ENCODE results near the gene GRK5. TPM values are rescaled to one million over a fixed set of nuclear protein-coding genes. Genes with fewer than 3 reads are reported as not detected.
A peak's percentile ranks its signal among the peaks of the same experiment; 100 is the strongest.

Gene GRK5
- total and polyA plus RNA-seq, 2 experiments from 2014 or later = 5.2 to 13.7 TPM

DNA sequence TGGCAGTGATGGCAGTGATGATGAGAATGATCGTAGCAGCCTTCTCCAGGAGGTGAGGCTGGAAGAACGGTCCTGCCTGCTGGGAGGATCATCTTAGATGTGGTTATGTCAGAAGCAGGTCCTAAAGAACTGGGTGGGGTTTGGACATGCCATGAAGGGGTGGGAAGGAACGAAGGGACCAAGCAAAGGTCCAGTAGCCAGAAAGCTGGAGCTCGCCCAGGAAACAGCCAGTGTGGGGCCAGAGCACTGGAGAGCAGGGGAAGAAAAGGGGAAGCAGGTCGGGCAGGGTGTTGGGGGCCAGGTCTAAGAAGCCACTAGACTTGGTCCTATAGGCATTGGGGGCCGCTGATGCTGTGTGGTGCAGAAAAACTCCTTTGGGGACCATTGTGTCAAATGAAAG lies 207.8 kb downstream of the GRK5 start:
- Histone ChIP-seq H3K36me3 (ENCODE audit: low read depth) (no peaks in the 10 kb centered on the region), H3K27me3 (replicated peaks; ENCODE audit: insufficient read depth) (no peaks in the 10 kb centered on the region), H3K4me1 (ENCODE audit: insufficient read depth) (peaks cover 6% of the 10 kb centered on the region; the same call in 1 of the 2 replicates), H3K9me3 (ENCODE audit: low read depth) (no peaks in the 10 kb centered on the region), H3K9ac (no peak overlapping the region), H3K4me2 (ENCODE audit: unreplicated experiment) (no peak overlapping the region), H3K79me2 (ENCODE audit: insufficient read depth) (no peaks in the 10 kb centered on the region), H4K20me1 (ENCODE audit: insufficient read depth) (no peaks in the 10 kb centered on the region), H2AFZ (no peak overlapping the region), H3K4me3 (no peak overlapping the region), H3F3A (ENCODE audit: insufficient read depth) (no peaks in the 10 kb centered on the region), H3K27ac (no peak overlapping the region), H3K9me2 (ENCODE audit: insufficient read depth) (no peaks in the 10 kb centered on the region)
- 90 to 93% methylated on average over 6 of the region's 6 CpGs for WGBS, 2 experiments (ENCODE audit: low coverage in 1 of 2, low lambda C conversion rate in 2 of 2, missing lambda C conversion rate in 2 of 2)
- no peak for DNase-seq
- TF ChIP-seq EZH2phosphoT487 (IDR thresholded peaks at IDR 0.05; ENCODE audit: insufficient read depth, low read depth) (no peak), EZH2 (IDR thresholded peaks at IDR 0.05; ENCODE audit: insufficient read depth, poor library complexity, severe bottlenecking) (no peak)
- in situ Hi-C loops (cut with MboI) = no loop called here

GRCh38 chr10:119415536-119416503 lies 208.4 kb downstream of the GRK5 start:
- no peak for TF ChIP-seq EZH2 (IDR thresholded peaks at IDR 0.05; ENCODE audit: insufficient read depth, poor library complexity, severe bottlenecking)
- H3F3A ChIP-seq (ENCODE audit: insufficient read depth) = no peaks in the 10 kb centered on the region
- H3K4me2 ChIP-seq (ENCODE audit: unreplicated experiment) = no peak overlapping the region
- DNase-seq = no peak
- H3K27ac ChIP-seq = no peak overlapping the region
- no peaks in the 10 kb centered on the region for H3K27me3 ChIP-seq (replicated peaks; ENCODE audit: insufficient read depth)
- H3K4me1 ChIP-seq (ENCODE audit: insufficient read depth) = peaks cover 6% of the 10 kb centered on the region; the same call in 1 of the 2 replicates
- no peaks in the 10 kb centered on the region for H3K9me2 ChIP-seq (ENCODE audit: insufficient read depth)
- 90 to 95% methylated on average over 20 to 21 of the region's 21 CpGs for WGBS, 2 experiments (ENCODE audit: low coverage in 1 of 2, low lambda C conversion rate in 2 of 2, missing lambda C conversion rate in 2 of 2)
- in situ Hi-C loops (cut with MboI) = no loop called here
- H3K9ac ChIP-seq = no peak overlapping the region
- H2AFZ ChIP-seq = no peak overlapping the region
- no peak overlapping the region for H3K4me3 ChIP-seq
- no peaks in the 10 kb centered on the region for H4K20me1 ChIP-seq (ENCODE audit: insufficient read depth)
- H3K9me3 ChIP-seq (ENCODE audit: low read depth) = no peaks in the 10 kb centered on the region
- H3K79me2 ChIP-seq (ENCODE audit: insufficient read depth) = no peaks in the 10 kb centered on the region
- no peaks in the 10 kb centered on the region for H3K36me3 ChIP-seq (ENCODE audit: low read depth)

DNA sequence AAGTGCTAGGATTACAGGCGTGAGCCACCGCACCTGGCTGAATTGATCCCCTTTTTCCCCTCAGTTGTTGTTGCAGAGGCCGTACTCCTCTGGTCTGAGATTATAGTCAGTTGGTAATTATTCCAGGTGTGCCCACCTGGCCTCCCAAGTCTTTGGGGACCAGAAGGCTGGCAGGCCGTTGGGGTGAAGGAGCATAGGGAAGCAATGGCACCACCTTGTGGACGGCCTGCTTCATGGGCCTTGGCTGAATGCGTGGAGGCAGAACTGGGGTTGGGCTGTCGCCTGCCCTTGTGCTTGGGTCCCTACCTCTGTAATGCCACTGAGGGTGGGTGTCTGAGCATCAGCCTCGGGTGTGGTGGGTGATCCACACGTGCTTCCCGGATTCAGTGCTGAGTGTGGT lies 209.5 kb downstream of the GRK5 start:
- peaks cover 11% of the 10 kb centered on the region for H3K4me1 ChIP-seq (ENCODE audit: insufficient read depth)
- H3K9me2 ChIP-seq (ENCODE audit: insufficient read depth) = no peaks in the 10 kb centered on the region
- peak; percentile 79 for DNase-seq
- H3K27me3 ChIP-seq (replicated peaks; ENCODE audit: insufficient read depth) = no peaks in the 10 kb centered on the region
- H2AFZ ChIP-seq = no peak overlapping the region
- H3K27ac ChIP-seq = no peak overlapping the region
- 33 to 44% methylated on average over 8 to 10 of the region's 10 CpGs for WGBS, 2 experiments (ENCODE audit: low coverage in 1 of 2, low lambda C conversion rate in 2 of 2, missing lambda C conversion rate in 2 of 2)
- no peak overlapping the region for H3K9ac ChIP-seq
- H3K4me2 ChIP-seq (ENCODE audit: unreplicated experiment) = no peak overlapping the region
- H3K36me3 ChIP-seq (ENCODE audit: low read depth) = no peaks in the 10 kb centered on the region
- no peaks in the 10 kb centered on the region for H3F3A ChIP-seq (ENCODE audit: insufficient read depth)
- H3K79me2 ChIP-seq (ENCODE audit: insufficient read depth) = no peaks in the 10 kb centered on the region
- TF ChIP-seq EZH2 (IDR thresholded peaks at IDR 0.05; ENCODE audit: insufficient read depth, poor library complexity, severe bottlenecking) = no peak
- no peak for TF ChIP-seq EZH2phosphoT487 (IDR thresholded peaks at IDR 0.05; ENCODE audit: insufficient read depth, low read depth)
- no peaks in the 10 kb centered on the region for H3K9me3 ChIP-seq (ENCODE audit: low read depth)
- no peak overlapping the region for H3K4me3 ChIP-seq
- in situ Hi-C loops (cut with MboI) = no loop called here
- no peaks in the 10 kb centered on the region for H4K20me1 ChIP-seq (ENCODE audit: insufficient read depth)

- in situ Hi-C loops (cut with MboI) = no loop called here
- Histone ChIP-seq H3K27ac (no peak overlapping the region), H3K4me2 (ENCODE audit: unreplicated experiment) (no peak overlapping the region), H3K9ac (no peak overlapping the region), H3K27me3 (replicated peaks; ENCODE audit: insufficient read depth) (no peaks in the 10 kb centered on the region), H3K4me3 (no peak overlapping the region), H2AFZ (no peak overlapping the region), H3F3A (ENCODE audit: insufficient read depth) (no peaks in the 10 kb centered on the region), H3K9me3 (ENCODE audit: low read depth) (no peaks in the 10 kb centered on the region), H3K36me3 (ENCODE audit: low read depth) (no peaks in the 10 kb centered on the region), H4K20me1 (ENCODE audit: insufficient read depth) (no peaks in the 10 kb centered on the region), H3K9me2 (ENCODE audit: insufficient read depth) (no peaks in the 10 kb centered on the region), H3K79me2 (ENCODE audit: insufficient read depth) (no peaks in the 10 kb centered on the region), H3K4me1 (ENCODE audit: insufficient read depth) (peaks cover 9% of the 10 kb centered on the region)
- DNase-seq = no peak
- WGBS, 2 experiments (ENCODE audit: low coverage in 1 of 2, low lambda C conversion rate in 2 of 2, missing lambda C conversion rate in 2 of 2) = 81 to 92% methylated on average over 7 to 9 of the region's 9 CpGs
- no peak for TF ChIP-seq EZH2phosphoT487 (IDR thresholded peaks at IDR 0.05; ENCODE audit: insufficient read depth, low read depth)
- TF ChIP-seq EZH2 (IDR thresholded peaks at IDR 0.05; ENCODE audit: insufficient read depth, poor library complexity, severe bottlenecking) = no peak
These were observed 210.5 kb downstream of the GRK5 start for GRCh38 chr10:119417852-119418251.
